NT2/D1 (cell line): ENCODE results near the gene CTDP1.

Source experiments
- DNase-seq: peaks from one replicate; pipeline ENCODE4 v3.0.0-alpha.2; 2011; ENCODE audit warnings: low read depth, low spot score
- H3K27me3 ChIP-seq: 2 replicates; pipeline ENCODE4 v1.6.0; 2011; ENCODE audit warnings: mild to moderate bottlenecking; ENCODE audit not compliant: insufficient read length, insufficient read depth
- H3K36me3 ChIP-seq: 2 replicates; pipeline ENCODE4 v1.6.1; 2011; ENCODE audit warnings: mild to moderate bottlenecking, low read length, mixed read lengths; ENCODE audit not compliant: insufficient read depth, insufficient read length
- H3K4me1 ChIP-seq: 2 replicates; pipeline ENCODE4 v1.5.1; 2011; ENCODE audit not compliant: insufficient read depth, insufficient read length
- H3K4me3 ChIP-seq: 2 replicates; pipeline ENCODE4 v1.5.1; 2011; ENCODE audit warnings: low read depth; ENCODE audit not compliant: insufficient read length
- H3K9ac ChIP-seq: 2 replicates; pipeline ENCODE4 v1.6.0; 2011; ENCODE audit warnings: low read depth; ENCODE audit not compliant: insufficient read length
- H3K9me3 ChIP-seq: 2 replicates; pipeline ENCODE4 v1.5.1; 2011; ENCODE audit warnings: mild to moderate bottlenecking, low read length; ENCODE audit not compliant: insufficient read depth
- SUZ12 ChIP-seq: IDR thresholded peaks from 2 replicates; pipeline ENCODE4 v1.6.1; 2011; ENCODE audit not compliant: insufficient read length, insufficient read depth; ENCODE audit errors: extremely low read depth
- YY1 ChIP-seq: IDR thresholded peaks from 2 replicates; pipeline ENCODE4 v1.6.1; 2011; ENCODE audit not compliant: insufficient read length, insufficient read depth
- ZNF274 ChIP-seq: IDR thresholded peaks from 2 replicates; pipeline ENCODE4 v1.6.1; 2011; ENCODE audit warnings: mild to moderate bottlenecking, low read depth, low read length

CTDP1 gene

GRCh38 chr18:79784071-79784913 lies 104.7 kb downstream of the CTDP1 start:
- TF ChIP-seq ZNF274 (no peak), SUZ12 (no peak), YY1 (no peak)
- Histone ChIP-seq H3K9me3 (no peaks in the 10 kb centered on the region), H3K4me3 (no peak overlapping the region), H3K9ac (no peak overlapping the region), H3K27me3 (peaks cover 48% of the 10 kb centered on the region), H3K36me3 (no peaks in the 10 kb centered on the region), H3K4me1 (peaks cover 6% of the 10 kb centered on the region)
- no peak for DNase-seq

GRCh38 chr18:79784965-79785770 lies 105.6 kb downstream of the CTDP1 start:
- H3K36me3 ChIP-seq, result no peaks in the 10 kb centered on the region
- no peak overlapping the region for H3K9ac ChIP-seq
- peaks cover 6% of the 10 kb centered on the region for H3K4me1 ChIP-seq
- H3K27me3 ChIP-seq, result peaks cover 57% of the 10 kb centered on the region
- DNase-seq, result no peak
- TF ChIP-seq SUZ12 (no peak), YY1 (no peak), ZNF274 (no peak)
- H3K4me3 ChIP-seq, result no peak overlapping the region
- no peaks in the 10 kb centered on the region for H3K9me3 ChIP-seq

GRCh38 chr18:79785831-79786230 lies 106.2 kb downstream of the CTDP1 start:
- TF ChIP-seq YY1 (no peak), ZNF274 (no peak), SUZ12 (no peak)
- Histone ChIP-seq H3K36me3 (no peaks in the 10 kb centered on the region), H3K27me3 (peaks cover 63% of the 10 kb centered on the region), H3K4me3 (no peak overlapping the region), H3K4me1 (peaks cover 6% of the 10 kb centered on the region), H3K9me3 (no peaks in the 10 kb centered on the region), H3K9ac (no peak overlapping the region)
- no peak for DNase-seq

DNA sequence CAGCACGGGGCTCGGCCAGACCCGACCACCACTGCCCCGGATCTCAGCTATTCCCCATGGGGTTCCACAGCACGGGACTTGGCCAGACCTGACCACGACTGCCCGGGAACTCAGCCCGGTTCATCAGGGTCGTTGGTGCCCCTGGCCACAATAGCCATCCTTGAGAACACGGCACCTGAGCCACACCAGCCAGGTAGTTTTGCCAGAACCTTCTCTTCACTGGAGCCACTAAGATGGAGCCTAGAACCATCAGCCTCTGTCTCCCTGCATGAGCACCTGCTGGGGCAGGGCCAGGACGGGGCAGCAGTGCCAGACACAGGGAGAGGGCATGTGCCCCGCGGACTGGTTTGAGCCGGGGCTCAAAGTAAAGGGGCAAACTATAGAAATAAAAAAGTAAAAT lies 106.7 kb downstream of the CTDP1 start:
- no peak overlapping the region for H3K4me3 ChIP-seq
- H3K36me3 ChIP-seq, result no peaks in the 10 kb centered on the region
- H3K4me1 ChIP-seq, result peaks cover 6% of the 10 kb centered on the region
- H3K9me3 ChIP-seq, result no peaks in the 10 kb centered on the region
- no peak overlapping the region for H3K9ac ChIP-seq
- TF ChIP-seq ZNF274 (no peak), YY1 (no peak), SUZ12 (no peak)
- DNase-seq, result no peak
- H3K27me3 ChIP-seq, result peaks cover 65% of the 10 kb centered on the region

GRCh38 chr18:79786786-79787526 lies 107.4 kb downstream of the CTDP1 start:
- Histone ChIP-seq H3K4me1 (peaks cover 6% of the 10 kb centered on the region), H3K9ac (no peak overlapping the region), H3K4me3 (no peak overlapping the region), H3K36me3 (no peaks in the 10 kb centered on the region), H3K27me3 (peaks cover 70% of the 10 kb centered on the region), H3K9me3 (no peaks in the 10 kb centered on the region)
- no peak for TF ChIP-seq YY1
- no peak for DNase-seq

DNA sequence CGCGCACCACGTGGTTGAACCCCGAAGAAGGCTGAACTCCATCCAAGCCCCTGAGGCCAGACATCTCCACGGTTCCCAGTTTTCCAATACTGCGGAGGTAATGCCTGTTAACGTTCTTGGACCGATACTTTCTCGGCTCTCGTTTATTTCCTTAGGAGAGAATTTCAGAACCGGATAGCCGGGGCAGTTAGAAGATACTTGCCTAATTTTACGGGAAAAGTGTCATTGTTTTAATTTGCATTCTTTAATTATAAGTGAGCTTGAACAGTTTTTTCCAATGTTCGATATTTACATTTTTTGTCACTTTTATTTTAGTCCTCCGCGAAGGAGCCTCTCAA lies 107.9 kb downstream of the CTDP1 start:
- H3K9me3 ChIP-seq, result no peaks in the 10 kb centered on the region
- no peak for DNase-seq
- peaks cover 75% of the 10 kb centered on the region for H3K27me3 ChIP-seq
- H3K9ac ChIP-seq, result no peak overlapping the region
- no peaks in the 10 kb centered on the region for H3K36me3 ChIP-seq
- peaks cover 6% of the 10 kb centered on the region for H3K4me1 ChIP-seq
- H3K4me3 ChIP-seq, result no peak overlapping the region
- no peak for TF ChIP-seq ZNF274
- TF ChIP-seq SUZ12, result no peak
- no peak for TF ChIP-seq YY1
